DMS79 treated with DMSO at 0.1 percent for 48 hours (cell line): Measurements from ENCODE around the gene PSMD9.
A peak's percentile ranks its signal among the peaks of the same experiment; 100 is the strongest.
"Not testable (repeated sequence)": the region's sequence is repeated elsewhere in the genome, so short reads cannot be mapped to it uniquely, and the experiment has no call there.

Source experiments
- DNase-seq: peaks from one replicate; lab custom pipeline; 2025; lab: John Stamatoyannopoulos, UW

The PSMD9 gene

GRCh38 chr12:121888478-121889273 lies at the start of gene PSMD9:
PSMD9 (plus strand) TSS chr12:121888790; CDS start chr12:121888857, 67 bp downstream.
- peak; percentile 93 for DNase-seq

- peak; percentile 81 for DNase-seq
Measured at GRCh38 chr12:121839106-121839992, 49.2 kb upstream of the PSMD9 start.

GRCh38 chr12:121839993-121840761 lies 48.4 kb upstream of the PSMD9 start:
- DNase-seq: no peak

GRCh38 chr12:121843236-121843982 lies 45.2 kb upstream of the PSMD9 start:
- DNase-seq: no peak

- no peak for DNase-seq
Measured at GRCh38 chr12:121845701-121846100, 42.9 kb upstream of the PSMD9 start.

- DNase-seq: no peak
Measured at GRCh38 chr12:121849211-121849610, 39.4 kb upstream of the PSMD9 start.

- DNase-seq: no peak
Measured at GRCh38 chr12:121849665-121850064, 38.9 kb upstream of the PSMD9 start.

- DNase-seq: not testable (repeated sequence)
Measured at GRCh38 chr12:121852392-121852791, 36.2 kb upstream of the PSMD9 start.

- DNase-seq: no peak
Measured at GRCh38 chr12:121857322-121858246, 31.0 kb upstream of the PSMD9 start.

- DNase-seq: no peak
Measured at GRCh38 chr12:121858318-121858661, 30.3 kb upstream of the PSMD9 start.

- DNase-seq: no peak
Measured at GRCh38 chr12:121858662-121859572, 29.7 kb upstream of the PSMD9 start, which contains the start of gene HPD. HPD (minus strand) TSS chr12:121858859; CDS start chr12:121858823, 36 bp downstream.

- DNase-seq: no peak
Measured at GRCh38 chr12:121860257-121860656, 28.3 kb upstream of the PSMD9 start.

- not testable (repeated sequence) for DNase-seq
Measured at GRCh38 chr12:121860699-121861098, 27.9 kb upstream of the PSMD9 start.

GRCh38 chr12:121861636-121862254 lies 26.8 kb upstream of the PSMD9 start:
- DNase-seq: peak; percentile 27

- no peak for DNase-seq
Measured at GRCh38 chr12:121866331-121866730, 22.3 kb upstream of the PSMD9 start.

GRCh38 chr12:121869229-121869628 lies 19.4 kb upstream of the PSMD9 start:
- not testable (repeated sequence) for DNase-seq

- DNase-seq: no peak
Measured at GRCh38 chr12:121871467-121871866, 17.1 kb upstream of the PSMD9 start.

GRCh38 chr12:121872546-121873215 lies 15.9 kb upstream of the PSMD9 start:
- DNase-seq: no peak
